Natural killer cell (primary cell): ENCODE results near the gene DNAJB9. TPM values are rescaled to one million over a fixed set of nuclear protein-coding genes. Genes with fewer than 3 reads are reported as not detected.
A peak's percentile ranks its signal among the peaks of the same experiment; 100 is the strongest.

Experiments used
- ATAC-seq, 3 donors: fragments of 150-1000 bp in 2 of 3; fragments of 200-7000 bp in 1 of 3; cut with Tn5 transposase; 1 replicate in 1 of 3; 2 replicates in 2 of 3; pipeline ENCODE4 v1.10.0; 2021; ENCODE audit warnings: mild to moderate bottlenecking in 2 of 3, moderate library complexity in 2 of 3
- DNase-seq, 2 donors: peaks; one replicate each; pipeline versions ENCODE4 v3.0.0 to v3.0.0-alpha.2; 2013 to 2021; ENCODE audit warnings: mixed read lengths in 1 of 2
- H3K27ac ChIP-seq: one replicate; pipeline ENCODE4 v1.5.1; 2013; ENCODE audit warnings: mild to moderate bottlenecking, low read length
- H3K27me3 ChIP-seq: one replicate; pipeline ENCODE4 v1.6.1; 2013; ENCODE audit warnings: low read length; ENCODE audit not compliant: control insufficient read depth, insufficient read depth
- H3K36me3 ChIP-seq: one replicate; pipeline ENCODE4 v1.6.1; 2013; ENCODE audit warnings: low read length; ENCODE audit not compliant: control insufficient read depth, insufficient read depth
- H3K4me1 ChIP-seq: one replicate; pipeline ENCODE4 v1.6.1; 2013; ENCODE audit warnings: low read length; ENCODE audit not compliant: control insufficient read depth, insufficient read depth
- H3K4me3 ChIP-seq: one replicate; pipeline ENCODE4 v1.5.1; 2013; ENCODE audit warnings: low read length
- H3K9me3 ChIP-seq: one replicate; pipeline ENCODE4 v1.6.1; 2013; ENCODE audit warnings: low read length; ENCODE audit not compliant: control insufficient read depth, insufficient read depth
- H3K27ac Mint-ChIP-seq, 2 donors: one replicate each; pipeline ENCODE4 v1.8.0; 2022; ENCODE audit warnings: mild to moderate bottlenecking in 2 of 2, mixed read lengths in 2 of 2, moderate library complexity in 1 of 2
- H3K27me3 Mint-ChIP-seq, 2 donors: one replicate each; pipeline ENCODE4 v1.8.0; 2022; ENCODE audit warnings: low read depth in 2 of 2, mixed read lengths in 2 of 2
- H3K36me3 Mint-ChIP-seq: one replicate; pipeline ENCODE4 v1.8.0; 2022; ENCODE audit warnings: mixed read lengths
- H3K4me1 Mint-ChIP-seq, 2 donors: one replicate each; pipeline ENCODE4 v1.8.0; 2022; ENCODE audit warnings: mixed read lengths in 2 of 2
- H3K4me3 Mint-ChIP-seq: one replicate; pipeline ENCODE4 v1.8.0; 2022; ENCODE audit warnings: mild to moderate bottlenecking, moderate library complexity, mixed read lengths
- H3K9me3 Mint-ChIP-seq, 2 donors: one replicate each; pipeline ENCODE4 v1.8.0; 2022; ENCODE audit warnings: mixed read lengths in 2 of 2
- WGBS: methylation state at CpG from one replicate; pipeline ENCODE4 v1.1.7; 2013; ENCODE audit warnings: missing lambda C conversion rate; ENCODE audit not compliant: insufficient coverage; 5-methylcytosine and 5-hydroxymethylcytosine counted together
- intact Hi-C: fragments of 100-400 bp; cut with micrococcal nuclease; formaldehyde crosslinking; loops from one replicate; pipeline ENCODE4 v1.14.2; 2022
- total RNA-seq, 4 donors: library from RNA; stranded (reverse); fragments of 120-200 nt in 1 of 4; gene quantifications; one replicate each; pipeline versions ENCODE4 v1.2.3 to v1.2.4, GENCODE V29; 2013 to 2022
- TF ChIP-seq, protein P1 (sequence below): fragments of 200-600 bp; IDR thresholded peaks from one replicate; pipeline ENCODE4 v1.8.0; 2022; ENCODE audit warnings: antibody characterized with exemption

DNAJB9 gene
- total RNA-seq = 10 to 100 TPM; 33.9 to 44.5 (median 43.1) TPM
- total RNA-seq (2013) = 43.9 TPM

DNA sequence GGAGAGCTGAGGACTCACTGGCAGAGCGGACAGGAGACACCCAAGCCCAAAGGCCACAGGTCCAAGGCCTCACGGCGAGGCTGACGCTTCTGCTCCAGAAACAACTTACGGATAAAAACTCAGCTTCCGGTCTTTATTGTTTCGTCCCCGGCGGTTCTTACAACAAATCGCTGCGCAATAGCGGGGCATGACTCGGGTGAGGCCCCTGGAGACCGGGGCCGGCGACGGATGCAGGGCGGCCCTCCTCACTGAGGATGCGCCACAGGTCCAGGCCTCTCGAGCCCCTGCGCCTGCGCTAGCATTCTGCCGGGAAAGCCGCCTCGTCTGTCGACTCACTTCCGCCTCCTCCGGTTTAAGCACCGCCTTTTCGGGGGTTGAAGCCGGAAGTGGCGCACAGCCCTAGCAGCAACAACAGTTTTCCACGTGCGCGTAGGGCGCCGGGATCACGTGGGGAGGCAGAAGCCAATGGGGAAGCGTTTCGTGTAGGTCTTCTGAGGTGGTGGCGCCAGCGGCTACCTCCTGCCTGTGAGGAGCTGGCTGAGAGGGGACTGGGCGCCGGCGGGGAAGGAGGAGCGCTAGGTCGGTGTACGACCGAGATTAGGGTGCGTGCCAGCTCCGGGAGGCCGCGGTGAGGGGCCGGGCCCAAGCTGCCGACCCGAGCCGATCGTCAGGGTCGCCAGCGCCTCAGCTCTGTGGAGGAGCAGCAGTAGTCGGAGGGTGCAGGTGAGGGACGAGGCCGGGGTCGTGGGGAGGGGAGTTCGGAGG lies at the start of gene DNAJB9, which contains the start of gene THAP5:
DNAJB9 (plus strand) TSS at position 494 of the 765 bp plus-strand sequence. CDS start 1,853 bp downstream, outside the sequence.
THAP5 (minus strand) TSS at position 326 of the 765 bp plus-strand sequence; CDS start at position 189, 137 bp downstream.
- H3K36me3 ChIP-seq = peaks cover 32% of the 10 kb centered on the region
- ATAC-seq = peak; percentile 87 to 96 (median 88)
- H3K4me3 ChIP-seq = peak within 1 kb of the TSS; percentile 87
- intact Hi-C loops = loop anchor here (1.0 to 2.0 kb wide), 2 partner anchors 43 to 825 kb away; partner anchors contain the start of genes CBLL1 and PNPLA8
- under 1% methylated on average over 65 of the region's 65 CpGs for WGBS
- H3K4me3 Mint-ChIP-seq = peak within 1 kb of the TSS; percentile 94
- DNase-seq = peak; percentile 98 to 100
- TF ChIP-seq, protein P1, sequence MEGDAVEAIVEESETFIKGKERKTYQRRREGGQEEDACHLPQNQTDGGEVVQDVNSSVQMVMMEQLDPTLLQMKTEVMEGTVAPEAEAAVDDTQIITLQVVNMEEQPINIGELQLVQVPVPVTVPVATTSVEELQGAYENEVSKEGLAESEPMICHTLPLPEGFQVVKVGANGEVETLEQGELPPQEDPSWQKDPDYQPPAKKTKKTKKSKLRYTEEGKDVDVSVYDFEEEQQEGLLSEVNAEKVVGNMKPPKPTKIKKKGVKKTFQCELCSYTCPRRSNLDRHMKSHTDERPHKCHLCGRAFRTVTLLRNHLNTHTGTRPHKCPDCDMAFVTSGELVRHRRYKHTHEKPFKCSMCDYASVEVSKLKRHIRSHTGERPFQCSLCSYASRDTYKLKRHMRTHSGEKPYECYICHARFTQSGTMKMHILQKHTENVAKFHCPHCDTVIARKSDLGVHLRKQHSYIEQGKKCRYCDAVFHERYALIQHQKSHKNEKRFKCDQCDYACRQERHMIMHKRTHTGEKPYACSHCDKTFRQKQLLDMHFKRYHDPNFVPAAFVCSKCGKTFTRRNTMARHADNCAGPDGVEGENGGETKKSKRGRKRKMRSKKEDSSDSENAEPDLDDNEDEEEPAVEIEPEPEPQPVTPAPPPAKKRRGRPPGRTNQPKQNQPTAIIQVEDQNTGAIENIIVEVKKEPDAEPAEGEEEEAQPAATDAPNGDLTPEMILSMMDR = no peak
- peaks cover 47 to 56% of the 10 kb centered on the region in 2 donors for H3K4me1 Mint-ChIP-seq
- no peaks in the 10 kb centered on the region for H3K27me3 Mint-ChIP-seq
- no peaks in the 10 kb centered on the region for H3K9me3 ChIP-seq
- peak within 1 kb of the TSS; percentile 98 to 100 for H3K27ac Mint-ChIP-seq
- peaks cover 17% of the 10 kb centered on the region for H3K4me1 ChIP-seq
- no peaks in the 10 kb centered on the region for H3K27me3 ChIP-seq
- no peaks in the 10 kb centered on the region for H3K9me3 Mint-ChIP-seq
- H3K36me3 Mint-ChIP-seq = no peaks in the 10 kb centered on the region
- H3K27ac ChIP-seq = peak within 1 kb of the TSS; percentile 97

DNA sequence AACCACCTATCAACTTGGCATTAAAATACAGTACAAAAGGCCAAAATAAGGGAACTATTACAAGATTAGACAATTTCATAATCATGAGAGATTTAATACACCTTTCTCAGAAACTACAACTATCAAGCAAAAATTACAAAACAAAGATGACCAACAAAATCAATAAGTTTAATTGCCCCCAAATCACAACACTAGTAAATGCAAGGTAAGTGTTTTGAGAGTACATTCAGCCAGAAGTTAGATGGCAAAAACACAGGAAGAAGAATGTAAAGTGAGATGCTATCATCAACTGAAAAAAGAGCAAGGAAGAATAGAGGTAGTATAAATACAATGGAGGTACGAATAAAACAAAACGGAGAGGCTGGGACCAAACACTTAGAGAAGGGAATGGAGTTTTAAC lies 46.9 kb upstream of the DNAJB9 start:
- H3K27me3 Mint-ChIP-seq = no peaks in the 10 kb centered on the region
- H3K4me3 ChIP-seq = no peak overlapping the region
- WGBS = 98% methylated on average over 2 of the region's 2 CpGs
- no peaks in the 10 kb centered on the region for H3K9me3 Mint-ChIP-seq
- peaks cover 47 to 48% of the 10 kb centered on the region in 2 donors for H3K4me1 Mint-ChIP-seq
- H3K27ac ChIP-seq = no peak overlapping the region
- TF ChIP-seq, protein P1 = no peak
- H3K36me3 ChIP-seq = peaks cover 12% of the 10 kb centered on the region
- DNase-seq (no peak), ATAC-seq (no peak)
- H3K36me3 Mint-ChIP-seq = no peaks in the 10 kb centered on the region
- peak overlapping the region; percentile 4 to 8 for H3K27ac Mint-ChIP-seq
- H3K4me3 Mint-ChIP-seq = peak overlapping the region; percentile 0
- H3K4me1 ChIP-seq = peaks cover 10% of the 10 kb centered on the region
- intact Hi-C loops = no loop called here
- no peaks in the 10 kb centered on the region for H3K27me3 ChIP-seq
- no peaks in the 10 kb centered on the region for H3K9me3 ChIP-seq

DNA sequence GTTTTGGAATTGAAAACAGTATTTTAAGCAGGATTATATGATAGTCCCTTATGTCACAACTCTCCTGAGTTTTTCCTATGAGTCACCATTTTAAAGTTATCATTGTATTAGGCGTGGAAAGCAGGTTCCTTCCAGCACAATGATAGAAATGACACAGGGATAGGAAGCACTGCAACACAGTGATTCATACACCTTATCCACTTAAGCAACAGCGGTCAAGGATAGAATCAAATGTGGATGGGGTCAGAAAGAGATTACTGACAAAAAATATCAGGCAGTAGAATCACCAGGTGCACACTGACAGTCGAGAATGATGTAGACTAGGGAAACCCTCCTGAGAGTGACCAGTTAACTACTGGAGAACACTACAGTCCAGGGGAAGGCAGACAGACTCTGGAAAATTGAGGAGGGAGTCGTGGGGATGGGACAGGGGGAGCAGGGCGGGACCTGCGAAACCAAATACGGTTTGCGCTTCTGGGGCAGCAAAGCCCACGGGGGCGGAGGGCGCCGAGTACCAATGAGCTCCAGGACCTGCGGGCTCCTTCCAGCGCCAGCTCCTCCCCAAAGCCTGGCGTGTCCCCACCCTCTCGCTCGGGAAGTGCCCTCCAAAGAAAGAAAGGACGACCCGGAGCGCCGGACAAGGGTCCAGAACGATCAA lies 44.2 kb upstream of the DNAJB9 start:
- Histone ChIP-seq H3K27me3 (no peaks in the 10 kb centered on the region), H3K9me3 (no peaks in the 10 kb centered on the region), H3K36me3 (peaks cover 5% of the 10 kb centered on the region), H3K4me3 (peak overlapping the region; percentile 96), H3K27ac (peak overlapping the region; percentile 99), H3K4me1 (peaks cover 10% of the 10 kb centered on the region)
- no peaks in the 10 kb centered on the region for H3K9me3 Mint-ChIP-seq
- TF ChIP-seq, protein P1 = no peak
- H3K4me1 Mint-ChIP-seq = peaks cover 37 to 41% of the 10 kb centered on the region in 2 donors
- DNase-seq (no peak), ATAC-seq (peak; percentile 32 to 44 (median 38))
- 0% methylated on average over 20 of the region's 22 CpGs for WGBS
- intact Hi-C loops = loop anchor here (5.0 kb wide), 1 partner anchor 783 kb away; the partner anchor contains the start of gene CBLL1
- no peaks in the 10 kb centered on the region for H3K36me3 Mint-ChIP-seq
- peak overlapping the region; percentile 96 for H3K4me3 Mint-ChIP-seq
- peaks cover 0 to 3% of the 10 kb centered on the region in 2 donors for H3K27me3 Mint-ChIP-seq
- peak overlapping the region; percentile 99 for H3K27ac Mint-ChIP-seq
